K562 (cell line): Measurements from ENCODE around the gene ANGEL2. TPM values are rescaled to one million over a fixed set of nuclear protein-coding genes. Genes with fewer than 3 reads are reported as not detected.
A peak's percentile ranks its signal among the peaks of the same experiment; 100 is the strongest.

Experiments
- ARID3A ChIP-seq: IDR thresholded peaks from 2 replicates; pipeline ENCODE4 v1.6.1; 2012; ENCODE audit warnings: low read depth, low read length, improper control_type of control experiment, borderline replicate concordance
- CAMTA2 ChIP-seq: fragments of 250-450 bp; sonication (Bioruptor Pico); conservative IDR thresholded peaks from 2 replicates; pipeline ENCODE4 v1.5.1; 2022
- CC2D1A ChIP-seq: fragments of 450-650 bp; IDR thresholded peaks from 2 replicates; pipeline ENCODE4 v1.6.1; 2017; ENCODE audit warnings: mild to moderate bottlenecking
- DNMT1 ChIP-seq: fragments of 450-650 bp; IDR thresholded peaks from 2 replicates; pipeline ENCODE4 v1.6.1; 2016; ENCODE audit warnings: antibody characterized with exemption, mild to moderate bottlenecking
- ELF4 ChIP-seq: fragments of 450-650 bp; formaldehyde crosslinking; IDR thresholded peaks from 2 replicates; pipeline ENCODE4 v1.4.0; 2022; ENCODE audit warnings: missing genetic modification characterization
- MAZ ChIP-seq, 2 experiments: fragments of 450-650 bp in 1 of 2; sonication (generic) in 1 of 2; formaldehyde crosslinking; IDR thresholded peaks in 1 of 2; conservative IDR thresholded peaks in 1 of 2; 2 replicates each; pipeline versions ENCODE4 v1.4.0 to v1.5.0; 2020; ENCODE audit warnings: mild to moderate bottlenecking in 1 of 2, missing genetic modification reagents in 1 of 2
- NRF1 ChIP-seq, 2 experiments: fragments of 450-650 bp; IDR thresholded peaks in 1 of 2; conservative IDR thresholded peaks in 1 of 2; 2 replicates each; pipeline ENCODE4 v1.6.1; 2014; ENCODE audit warnings: mild to moderate bottlenecking in 2 of 2
- PCBP2 ChIP-seq: fragments of 200-400 bp; formaldehyde crosslinking; IDR thresholded peaks from 2 replicates; pipeline ENCODE4 v1.6.1; 2018; ENCODE audit warnings: low read length, low read depth, mild to moderate bottlenecking, moderate library complexity; ENCODE audit not compliant: poor library complexity, severe bottlenecking
- PKNOX1 ChIP-seq: fragments of 450-650 bp; IDR thresholded peaks from 2 replicates; pipeline ENCODE4 v1.6.1; 2016
- PRDM10 ChIP-seq: fragments of 450-650 bp; IDR thresholded peaks from 2 replicates; pipeline ENCODE4 v1.6.1; 2018; ENCODE audit not compliant: partially characterized antibody
- PTRF ChIP-seq: fragments of 450-650 bp; IDR thresholded peaks from 2 replicates; pipeline ENCODE4 v1.6.1; 2016; ENCODE audit warnings: mild to moderate bottlenecking, missing genetic modification characterization, missing compliant biosample characterization
- RB1 ChIP-seq: fragments of 450-650 bp; IDR thresholded peaks from 2 replicates; pipeline ENCODE4 v1.6.1; 2017; ENCODE audit warnings: low read depth, mild to moderate bottlenecking
- ZBTB7A ChIP-seq: IDR thresholded peaks from 2 replicates; pipeline ENCODE4 v1.6.1; 2011; ENCODE audit warnings: low read depth, mild to moderate bottlenecking, low read length, moderate library complexity, borderline replicate concordance; ENCODE audit not compliant: control insufficient read depth
- ZNF253 ChIP-seq: fragments of 250-450 bp; sonication (Bioruptor Pico); conservative IDR thresholded peaks from 2 replicates; pipeline ENCODE4 v1.6.1; 2021; ENCODE audit warnings: mild to moderate bottlenecking
- ZNF354B ChIP-seq: fragments of 250-450 bp; sonication (Bioruptor Pico); IDR thresholded peaks from 2 replicates; pipeline ENCODE4 v1.4.0; 2020
- polyA plus RNA-seq, 8 experiments: library from polyadenylated mRNA; depleted of rRNA in 4 of 8; stranded (reverse) in 5 of 8; unstranded in 3 of 8; fragments of >200 nt; fragmentation: Nextera tagmentation in 2 of 8; fragmentation: Illumina TruSeq in 1 of 8; extraction: Ambion mirVana in 2 of 8; extraction: Trizol in 1 of 8; gene quantifications; 2 replicates each; pipeline versions ENCODE4 v1.2.1 to v1.2.3, GENCODE V29; 2011 to 2014; ENCODE audit warnings: inconsistent platforms in 1 of 8, missing spikeins in 1 of 8
- total RNA-seq, 7 experiments: library from RNA; depleted of rRNA in 6 of 7; stranded (reverse); fragments of >200 nt in 6 of 7; fragmentation: Illumina TruSeq in 2 of 7; extraction: Trizol in 2 of 7; gene quantifications; 2 replicates each; pipeline versions ENCODE4 v1.2.1 to v1.2.3, GENCODE V29; 2011 to 2021; ENCODE audit warnings: low replicate concordance in 1 of 7
- TF ChIP-seq, protein P1 (sequence below): IDR thresholded peaks from 2 replicates; pipeline ENCODE4 v1.6.1; 2011; ENCODE audit warnings: borderline replicate concordance, low read depth, mild to moderate bottlenecking, moderate library complexity, low read length; ENCODE audit not compliant: insufficient read depth, poor library complexity, severe bottlenecking
- TF ChIP-seq, protein P2 (sequence below): sonication (generic); formaldehyde crosslinking; IDR thresholded peaks from 2 replicates; pipeline ENCODE4 v1.8.1; 2022; ENCODE audit warnings: missing genetic modification reagents

ANGEL2 gene
- total and polyA plus RNA-seq, 9 of the 15 experiments (the other 6 are each of a cell fraction or from before 2014, with no cell fraction given), result 6.8 to 34.6 (median 26.2) TPM

- TF ChIP-seq PRDM10 (no peak), ZNF354B (CRISPR knock-in tag) (no peak), ZBTB7A (no peak), ARID3A (no peak), CAMTA2 (CRISPR knock-in tag) (no peak), CC2D1A (0 out of 2 replicates have a peak, but pooled peaks have one; percentile 14), MAZ (CRISPR knock-in tag; conservative IDR thresholded peaks at IDR 0.05 in 1 of 2, IDR thresholded peaks at IDR 0.05 in 1 of 2) (no peak), PCBP2 (no peak), ZNF253 (CRISPR knock-in tag) (no peak), NRF1 (conservative IDR thresholded peaks at IDR 0.05 in 1 of 2, IDR thresholded peaks at IDR 0.05 in 1 of 2) (no peak), PKNOX1 (0 out of 2 replicates have a peak, but pooled peaks have one; percentile 1), RB1 (no peak), ELF4 (CRISPR knock-in tag) (no peak), DNMT1 (no peak), PTRF (no peak)
- TF ChIP-seq, protein P1, sequence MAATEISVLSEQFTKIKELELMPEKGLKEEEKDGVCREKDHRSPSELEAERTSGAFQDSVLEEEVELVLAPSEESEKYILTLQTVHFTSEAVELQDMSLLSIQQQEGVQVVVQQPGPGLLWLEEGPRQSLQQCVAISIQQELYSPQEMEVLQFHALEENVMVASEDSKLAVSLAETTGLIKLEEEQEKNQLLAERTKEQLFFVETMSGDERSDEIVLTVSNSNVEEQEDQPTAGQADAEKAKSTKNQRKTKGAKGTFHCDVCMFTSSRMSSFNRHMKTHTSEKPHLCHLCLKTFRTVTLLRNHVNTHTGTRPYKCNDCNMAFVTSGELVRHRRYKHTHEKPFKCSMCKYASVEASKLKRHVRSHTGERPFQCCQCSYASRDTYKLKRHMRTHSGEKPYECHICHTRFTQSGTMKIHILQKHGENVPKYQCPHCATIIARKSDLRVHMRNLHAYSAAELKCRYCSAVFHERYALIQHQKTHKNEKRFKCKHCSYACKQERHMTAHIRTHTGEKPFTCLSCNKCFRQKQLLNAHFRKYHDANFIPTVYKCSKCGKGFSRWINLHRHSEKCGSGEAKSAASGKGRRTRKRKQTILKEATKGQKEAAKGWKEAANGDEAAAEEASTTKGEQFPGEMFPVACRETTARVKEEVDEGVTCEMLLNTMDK, result no peak
- TF ChIP-seq, protein P2, sequence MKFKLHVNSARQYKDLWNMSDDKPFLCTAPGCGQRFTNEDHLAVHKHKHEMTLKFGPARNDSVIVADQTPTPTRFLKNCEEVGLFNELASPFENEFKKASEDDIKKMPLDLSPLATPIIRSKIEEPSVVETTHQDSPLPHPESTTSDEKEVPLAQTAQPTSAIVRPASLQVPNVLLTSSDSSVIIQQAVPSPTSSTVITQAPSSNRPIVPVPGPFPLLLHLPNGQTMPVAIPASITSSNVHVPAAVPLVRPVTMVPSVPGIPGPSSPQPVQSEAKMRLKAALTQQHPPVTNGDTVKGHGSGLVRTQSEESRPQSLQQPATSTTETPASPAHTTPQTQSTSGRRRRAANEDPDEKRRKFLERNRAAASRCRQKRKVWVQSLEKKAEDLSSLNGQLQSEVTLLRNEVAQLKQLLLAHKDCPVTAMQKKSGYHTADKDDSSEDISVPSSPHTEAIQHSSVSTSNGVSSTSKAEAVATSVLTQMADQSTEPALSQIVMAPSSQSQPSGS, result no peak
Observed at GRCh38 chr1:213051881-213052202, 36.2 kb upstream of the ANGEL2 start (continued).
